Liver (tissue), 9 donors: Measurements from ENCODE around the gene ATP11A. TPM values are rescaled to one million over a fixed set of nuclear protein-coding genes. Genes with fewer than 3 reads are reported as not detected.

Experiments
- DNase-seq: peaks from one replicate; pipeline ENCODE4 v3.0.0-alpha.2; 2017; ENCODE audit warnings: low spot score
- H3K27ac ChIP-seq, 2 donors: one replicate each; pipeline ENCODE4 v1.7.0; 2013; ENCODE audit warnings: inconsistent platforms in 2 of 2, low read length in 2 of 2, control low read depth in 1 of 2, low read depth in 1 of 2, mild to moderate bottlenecking in 1 of 2
- H3K27me3 ChIP-seq, 4 donors: one replicate each; pipeline versions ENCODE4 v1.6.1 to v1.7.0; 2013; ENCODE audit warnings: low read length in 3 of 4, inconsistent platforms in 1 of 4, mild to moderate bottlenecking in 1 of 4, moderate library complexity in 1 of 4; ENCODE audit not compliant: control insufficient read depth in 4 of 4, insufficient read depth in 4 of 4
- H3K36me3 ChIP-seq, 4 donors: one replicate each; pipeline versions ENCODE4 v1.6.1 to v1.7.0; 2013; ENCODE audit warnings: low read length in 3 of 4, mild to moderate bottlenecking in 3 of 4, low read depth in 1 of 4, moderate library complexity in 1 of 4; ENCODE audit not compliant: control insufficient read depth in 4 of 4, insufficient read depth in 3 of 4
- H3K4me1 ChIP-seq, 4 donors: one replicate each; pipeline versions ENCODE4 v1.6.1 to v1.7.0; 2013; ENCODE audit warnings: low read length in 3 of 4, mild to moderate bottlenecking in 3 of 4, moderate library complexity in 1 of 4; ENCODE audit not compliant: control insufficient read depth in 4 of 4, insufficient read depth in 4 of 4
- H3K4me3 ChIP-seq, 3 donors: one replicate each; pipeline versions ENCODE4 v1.6.1 to v1.7.0; 2013; ENCODE audit warnings: low read length in 3 of 3, control low read depth in 1 of 3, low read depth in 1 of 3, mild to moderate bottlenecking in 1 of 3
- H3K9ac ChIP-seq, 2 donors: one replicate each; pipeline ENCODE4 v1.7.0; 2013; ENCODE audit warnings: low read length in 2 of 2, mild to moderate bottlenecking in 2 of 2, moderate library complexity in 2 of 2, control low read depth in 1 of 2, low read depth in 1 of 2
- H3K9me3 ChIP-seq, 4 donors: one replicate each; pipeline versions ENCODE4 v1.6.1 to v1.7.0; 2013; ENCODE audit warnings: low read length in 3 of 4; ENCODE audit not compliant: control insufficient read depth in 4 of 4
- ATF3 ChIP-seq: IDR thresholded peaks from 2 replicates; pipeline ENCODE4 v1.6.1; 2016; ENCODE audit warnings: antibody characterized with exemption
- CTCF ChIP-seq: fragments of 150-350 bp; IDR thresholded peaks from 2 replicates; pipeline ENCODE4 v1.5.1; 2017; ENCODE audit warnings: improper control_type of control experiment, low read depth, low read length; ENCODE audit not compliant: missing input control
- EGR1 ChIP-seq, 2 donors: IDR thresholded peaks; 2 replicates each; pipeline ENCODE4 v1.6.1; 2016 to 2018; ENCODE audit warnings: antibody characterized with exemption in 2 of 2, low read depth in 2 of 2
- FOXA1 ChIP-seq: IDR thresholded peaks from 2 replicates; pipeline ENCODE4 v1.6.1; 2016; ENCODE audit warnings: antibody characterized with exemption
- FOXA2 ChIP-seq: IDR thresholded peaks from 2 replicates; pipeline ENCODE4 v1.6.1; 2016; ENCODE audit warnings: antibody characterized with exemption
- HNF4A ChIP-seq, 2 donors: conservative IDR thresholded peaks; 2 replicates each; pipeline ENCODE4 v1.6.1; 2016; ENCODE audit warnings: antibody characterized with exemption in 2 of 2, mild to moderate bottlenecking in 2 of 2
- HNF4G ChIP-seq: IDR thresholded peaks from 2 replicates; pipeline ENCODE4 v1.6.1; 2016; ENCODE audit warnings: antibody characterized with exemption
- JUND ChIP-seq, 2 donors: IDR thresholded peaks; 2 replicates each; pipeline ENCODE4 v1.6.1; 2016; ENCODE audit warnings: antibody characterized with exemption in 2 of 2
- MAX ChIP-seq: IDR thresholded peaks from 2 replicates; pipeline ENCODE4 v1.6.1; 2016; ENCODE audit warnings: antibody characterized with exemption
- NR2F2 ChIP-seq: IDR thresholded peaks from 2 replicates; pipeline ENCODE4 v1.6.1; 2016; ENCODE audit warnings: antibody characterized with exemption
- RAD21 ChIP-seq, 2 donors: IDR thresholded peaks; 2 replicates each; pipeline ENCODE4 v1.6.1; 2016; ENCODE audit warnings: antibody characterized with exemption in 2 of 2, mild to moderate bottlenecking in 2 of 2
- REST ChIP-seq: IDR thresholded peaks from 2 replicates; pipeline ENCODE4 v1.6.1; 2016; ENCODE audit warnings: antibody characterized with exemption, mild to moderate bottlenecking
- RXRA ChIP-seq, 2 donors: IDR thresholded peaks; 2 replicates each; pipeline ENCODE4 v1.6.1; 2017 to 2018; ENCODE audit warnings: antibody characterized with exemption in 2 of 2, mild to moderate bottlenecking in 1 of 2
- SP1 ChIP-seq: IDR thresholded peaks from 2 replicates; pipeline ENCODE4 v1.6.1; 2018; ENCODE audit warnings: antibody characterized with exemption, mild to moderate bottlenecking
- TAF1 ChIP-seq: conservative IDR thresholded peaks from 2 replicates; pipeline ENCODE4 v1.6.1; 2016; ENCODE audit warnings: antibody characterized with exemption, mild to moderate bottlenecking
- YY1 ChIP-seq: IDR thresholded peaks from 2 replicates; pipeline ENCODE4 v1.6.1; 2016; ENCODE audit warnings: antibody characterized with exemption, mild to moderate bottlenecking
- ZBTB33 ChIP-seq: IDR thresholded peaks from 2 replicates; pipeline ENCODE4 v1.6.1; 2016; ENCODE audit warnings: antibody characterized with exemption
- WGBS: extraction: QIAGEN DNeasy Blood & Tissue Kit; methylation state at CpG from one replicate; pipeline ENCODE4 v1.1.7; 2013; 5-methylcytosine and 5-hydroxymethylcytosine counted together
- polyA plus RNA-seq, 2 donors: library from polyadenylated mRNA; stranded (reverse) in 1 of 2; unstranded in 1 of 2; fragments of 200-250 nt in 1 of 2; fragments of >200 nt in 1 of 2; fragmentation: Nextera tagmentation in 1 of 2; extraction: Ambion mirVana in 1 of 2; gene quantifications; one replicate each; pipeline versions ENCODE4 v1.2.1 to v1.2.3, GENCODE V29; 2013 to 2015
- total RNA-seq, 2 donors: library from RNA; depleted of rRNA; stranded (reverse); fragments of >200 nt; gene quantifications; one replicate each; pipeline ENCODE4 v1.2.3, GENCODE V29; 2014
- donor health status: healthy.
- donor health status: healthy.
- donor health status: healthy.
- donor health status: healthy.
- donor health status: healthy.

ATP11A gene
- total and polyA plus RNA-seq, 4 donors: 8.7 to 27.9 (median 13.8) TPM

- TF ChIP-seq FOXA1 (no peak), REST (no peak), MAX (no peak), YY1 (no peak), HNF4G (no peak), ZBTB33 (no peak), TAF1 (no peak), HNF4A (conservative IDR thresholded peaks at IDR 0.05) (no peak), RAD21 (IDR thresholded peaks at IDR 0.05) (no peak), ATF3 (no peak), NR2F2 (no peak), CTCF (no peak), FOXA2 (no peak), RXRA (IDR thresholded peaks at IDR 0.05) (no peak)
- Histone ChIP-seq H3K4me1 (peaks cover 0 to 5% (median 1%) of the 10 kb centered on the region in 4 donors), H3K4me3 (no peak overlapping the region), H3K9ac (no peak overlapping the region), H3K27ac (no peak overlapping the region), H3K27me3 (no peaks in the 10 kb centered on the region), H3K9me3 (no peaks in the 10 kb centered on the region), H3K36me3 (peaks cover 0 to 2% (median under 1%) of the 10 kb centered on the region in 4 donors)
- WGBS: 98% methylated on average over 26 of the region's 26 CpGs
- no peak for DNase-seq
Observed at GRCh38 chr13:112793545-112794445, 104.0 kb downstream of the ATP11A start.

GRCh38 chr13:112795277-112795676, 105.4 kb downstream of the ATP11A start:
- Histone ChIP-seq H3K36me3 (peaks cover 0 to 2% (median 0%) of the 10 kb centered on the region in 4 donors), H3K9me3 (no peaks in the 10 kb centered on the region), H3K4me1 (peaks cover 0 to 5% (median 1%) of the 10 kb centered on the region in 4 donors), H3K27me3 (no peaks in the 10 kb centered on the region), H3K9ac (no peak overlapping the region), H3K4me3 (no peak overlapping the region), H3K27ac (no peak overlapping the region)
- DNase-seq: no peak
- 68% methylated on average over 4 of the region's 4 CpGs for WGBS
- TF ChIP-seq EGR1 (IDR thresholded peaks at IDR 0.05; ENCODE audit: low read depth in 2 of 2) (no peak), ATF3 (no peak), CTCF (no peak), JUND (IDR thresholded peaks at IDR 0.05) (no peak), HNF4G (no peak), RXRA (IDR thresholded peaks at IDR 0.05) (no peak), TAF1 (no peak), FOXA2 (no peak), NR2F2 (no peak), YY1 (no peak), MAX (no peak), ZBTB33 (no peak), SP1 (no peak)
